OCI-LY7 (cell line): ENCODE results near the gene ZNF385D. TPM values are rescaled to one million over a fixed set of nuclear protein-coding genes. Genes with fewer than 3 reads are reported as not detected.

Experiments
- BruUV-seq: library from RNA; stranded (reverse); fragments of 400-500 nt; replicated peaks from 2 replicates; lab custom pipeline; 2021; lab: Mats Ljungman, UMichigan
- CTCF ChIA-PET: fragments of 300-600 bp; sonication (Branson Sonifier 250); formaldehyde crosslinking; loops from one replicate; lab custom pipeline; 2022; ENCODE audit warnings: antibody characterized with exemption; ENCODE audit not compliant: unreplicated experiment; lab: Charles Lee
- POLR2A ChIA-PET: fragments of 300-600 bp; sonication (Branson Sonifier 250); formaldehyde crosslinking; loops from one replicate; lab custom pipeline; 2022; ENCODE audit warnings: antibody characterized with exemption; lab: Charles Lee
- DNase-seq: peaks from one replicate; pipeline ENCODE4 v3.0.0-alpha.2; 2015; ENCODE audit warnings: low spot score
- H2AFZ ChIP-seq: fragments of 200-600 bp; sonication (generic), shearing (Covaris generic); 2 replicates; pipeline ENCODE4 v1.6.1; 2014; ENCODE audit warnings: mild to moderate bottlenecking, antibody characterized with exemption, low read length, moderate library complexity
- H3K27ac ChIP-seq: fragments of 200-600 bp; sonication (generic); 2 replicates; pipeline ENCODE4 v1.5.1; 2014; ENCODE audit warnings: mixed run types, low read depth, mild to moderate bottlenecking, moderate library complexity, low read length, inconsistent platforms; ENCODE audit not compliant: poor library complexity, severe bottlenecking
- H3K36me3 ChIP-seq: fragments of 200-600 bp; sonication (generic); 2 replicates; pipeline ENCODE4 v1.6.1; 2014; ENCODE audit warnings: mild to moderate bottlenecking, antibody characterized with exemption, low read length, moderate library complexity, mixed read lengths; ENCODE audit not compliant: insufficient read depth
- H3K4me1 ChIP-seq: fragments of 200-600 bp; sonication (generic); 2 replicates; pipeline ENCODE4 v1.5.1; 2014; ENCODE audit warnings: mild to moderate bottlenecking, low read length; ENCODE audit not compliant: insufficient read depth, poor library complexity, severe bottlenecking
- H3K4me2 ChIP-seq: fragments of 200-600 bp; sonication (generic); 2 replicates; pipeline ENCODE4 v1.6.1; 2014; ENCODE audit warnings: mild to moderate bottlenecking, low read length
- H3K4me3 ChIP-seq: fragments of 200-600 bp; sonication (generic); 2 replicates; pipeline ENCODE4 v1.5.1; 2014; ENCODE audit warnings: mild to moderate bottlenecking, low read depth, low read length; ENCODE audit not compliant: poor library complexity, severe bottlenecking
- H3K79me2 ChIP-seq: fragments of 200-600 bp; sonication (generic); 2 replicates; pipeline ENCODE4 v1.6.1; 2016; ENCODE audit warnings: low read depth, mild to moderate bottlenecking, low read length, moderate library complexity, mixed read lengths; ENCODE audit not compliant: insufficient read depth
- H3K9me2 ChIP-seq: fragments of 200-600 bp; sonication (generic); 2 replicates; pipeline ENCODE4 v1.6.1; 2016; ENCODE audit warnings: mild to moderate bottlenecking, low read length, mixed read lengths; ENCODE audit not compliant: insufficient read depth
- H3K9me3 ChIP-seq: fragments of 200-600 bp; sonication (generic); 2 replicates; pipeline ENCODE4 v1.6.1; 2014; ENCODE audit warnings: mild to moderate bottlenecking, mixed run types, low read length, mixed read lengths
- H4K20me1 ChIP-seq: fragments of 200-600 bp; sonication (generic); 2 replicates; pipeline ENCODE4 v1.6.1; 2014; ENCODE audit warnings: mild to moderate bottlenecking, antibody characterized with exemption, low read length, moderate library complexity, mixed read lengths; ENCODE audit not compliant: insufficient read depth
- EZH2phosphoT487 ChIP-seq: fragments of 200-600 bp; sonication (generic); IDR thresholded peaks from 2 replicates; pipeline ENCODE4 v1.6.1; 2018; ENCODE audit warnings: low read depth, borderline replicate concordance, mild to moderate bottlenecking, mixed run types, antibody characterized with exemption, low read length, moderate library complexity, mixed read lengths
- intact Hi-C: fragments of 100-400 bp; cut with micrococcal nuclease; formaldehyde crosslinking; loops from one replicate; pipeline ENCODE4 v1.10.0; 2022; ENCODE audit not compliant: unreplicated experiment
- total RNA-seq, 2 experiments: library from RNA; depleted of rRNA in 1 of 2; stranded (reverse); fragments of >200 nt in 1 of 2; shearing (Covaris generic) in 1 of 2; gene quantifications; 2 replicates each; pipeline ENCODE4 v1.2.3, GENCODE V29; 2014 to 2022
- TF ChIP-seq, protein P1 (sequence below): fragments of 200-600 bp; sonication (generic); conservative IDR thresholded peaks from 2 replicates; pipeline ENCODE4 v1.5.1; 2014; ENCODE audit warnings: mild to moderate bottlenecking, antibody characterized with exemption, low read length, moderate library complexity, mixed read lengths

ZNF385D gene
- total RNA-seq, 2 experiments from 2014 or later, result 0.13 TPM; not detected in 1

DNA sequence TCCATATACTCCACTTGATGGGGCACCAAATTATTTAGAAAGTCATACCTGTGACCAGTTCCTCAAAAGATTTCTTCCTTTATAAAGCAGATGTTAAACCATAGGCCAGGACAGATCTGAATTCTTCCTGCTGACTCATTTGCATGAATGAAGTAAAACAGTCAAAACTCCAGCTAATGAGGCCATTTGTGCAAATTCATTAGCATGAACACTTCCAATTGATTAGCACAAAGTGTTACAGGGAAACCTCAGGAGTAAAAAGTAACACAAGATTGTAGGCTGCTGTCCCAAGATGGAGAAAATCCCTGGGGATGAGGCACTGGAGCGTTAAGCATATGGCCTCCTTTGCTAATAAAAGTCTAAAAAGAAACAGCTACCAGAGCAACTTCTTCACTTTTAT, 149.8 kb downstream of the ZNF385D start:
- no TSS peak for BruUV-seq
- no peak overlapping the region for H2AFZ ChIP-seq

DNA sequence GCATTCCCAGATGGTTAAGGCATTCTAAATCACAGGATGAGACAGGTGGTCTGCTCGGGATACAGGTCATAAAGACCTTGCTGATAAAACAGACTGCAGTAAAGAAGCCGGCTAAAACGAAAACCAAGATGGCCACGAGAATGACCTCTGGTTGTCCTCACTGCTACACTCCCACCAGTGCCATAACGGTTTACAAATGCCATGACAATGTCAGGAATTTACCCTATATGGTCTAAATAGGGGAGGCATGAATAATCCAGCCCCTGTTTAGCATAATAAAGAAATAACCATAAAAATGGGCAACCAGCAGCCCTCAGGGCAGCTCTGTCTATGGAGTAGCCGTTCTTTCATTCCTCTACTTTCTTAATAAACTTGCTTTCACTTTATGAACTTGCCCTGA, 151.1 kb downstream of the ZNF385D start:
- no TSS peak for BruUV-seq
- intact Hi-C loops, result no loop called here
- Histone ChIP-seq H3K4me3 (no peak overlapping the region), H3K9me2 (no peaks in the 10 kb centered on the region), H3K9me3 (no peaks in the 10 kb centered on the region), H3K4me2 (no peak overlapping the region), H3K79me2 (no peaks in the 10 kb centered on the region), H3K27ac (no peak overlapping the region), H2AFZ (no peak overlapping the region), H3K36me3 (no peaks in the 10 kb centered on the region), H3K4me1 (no peaks in the 10 kb centered on the region), H4K20me1 (no peaks in the 10 kb centered on the region)
- ChIA-PET CTCF (no interaction called here), POLR2A (interaction anchor here (0.7 kb wide), 1 partner anchor 583 kb away, joined by 3 read pairs; no protein-coding TSS in a partner anchor)
- no peak for DNase-seq
- TF ChIP-seq, protein P1, sequence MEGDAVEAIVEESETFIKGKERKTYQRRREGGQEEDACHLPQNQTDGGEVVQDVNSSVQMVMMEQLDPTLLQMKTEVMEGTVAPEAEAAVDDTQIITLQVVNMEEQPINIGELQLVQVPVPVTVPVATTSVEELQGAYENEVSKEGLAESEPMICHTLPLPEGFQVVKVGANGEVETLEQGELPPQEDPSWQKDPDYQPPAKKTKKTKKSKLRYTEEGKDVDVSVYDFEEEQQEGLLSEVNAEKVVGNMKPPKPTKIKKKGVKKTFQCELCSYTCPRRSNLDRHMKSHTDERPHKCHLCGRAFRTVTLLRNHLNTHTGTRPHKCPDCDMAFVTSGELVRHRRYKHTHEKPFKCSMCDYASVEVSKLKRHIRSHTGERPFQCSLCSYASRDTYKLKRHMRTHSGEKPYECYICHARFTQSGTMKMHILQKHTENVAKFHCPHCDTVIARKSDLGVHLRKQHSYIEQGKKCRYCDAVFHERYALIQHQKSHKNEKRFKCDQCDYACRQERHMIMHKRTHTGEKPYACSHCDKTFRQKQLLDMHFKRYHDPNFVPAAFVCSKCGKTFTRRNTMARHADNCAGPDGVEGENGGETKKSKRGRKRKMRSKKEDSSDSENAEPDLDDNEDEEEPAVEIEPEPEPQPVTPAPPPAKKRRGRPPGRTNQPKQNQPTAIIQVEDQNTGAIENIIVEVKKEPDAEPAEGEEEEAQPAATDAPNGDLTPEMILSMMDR, result no peak
- TF ChIP-seq EZH2phosphoT487, result no peak

More for the DNA sequence above, 149.8 kb downstream of the ZNF385D start:
- no peaks in the 10 kb centered on the region for H3K9me3 ChIP-seq
- no peak overlapping the region for H3K4me2 ChIP-seq
- TF ChIP-seq, protein P1, result no peak
- no peak for TF ChIP-seq EZH2phosphoT487
- H3K36me3 ChIP-seq, result no peaks in the 10 kb centered on the region
- no peak overlapping the region for H3K27ac ChIP-seq
- ChIA-PET CTCF (no interaction called here), POLR2A (interaction anchor here (1.1 kb wide), 1 partner anchor 40 kb away, joined by 4 read pairs; no protein-coding TSS in a partner anchor)
- H3K4me3 ChIP-seq, result no peak overlapping the region
- H3K4me1 ChIP-seq, result no peaks in the 10 kb centered on the region
- H4K20me1 ChIP-seq, result no peaks in the 10 kb centered on the region
- H3K9me2 ChIP-seq, result no peaks in the 10 kb centered on the region
- intact Hi-C loops, result no loop called here
- no peak for DNase-seq
- no peaks in the 10 kb centered on the region for H3K79me2 ChIP-seq

DNA sequence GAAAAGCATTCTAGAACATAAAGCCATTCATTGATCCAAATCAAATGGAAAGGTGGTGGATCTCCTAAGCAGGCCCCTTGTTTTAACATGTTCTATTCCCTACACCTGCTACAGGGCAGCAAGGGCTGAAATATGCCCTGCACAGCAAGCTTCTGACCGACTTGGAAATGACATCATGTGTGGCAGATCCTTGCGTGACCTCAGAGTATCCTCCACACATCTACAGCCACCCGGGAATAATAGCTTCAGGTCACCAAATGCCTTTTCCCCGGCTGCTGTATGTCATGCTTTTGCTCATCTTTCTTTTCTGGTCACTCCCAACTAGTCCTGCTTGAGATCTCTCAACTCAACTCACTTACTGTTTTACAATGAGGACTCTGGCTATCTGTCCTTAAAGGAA, 158.2 kb downstream of the ZNF385D start:
- Histone ChIP-seq H3K4me3 (no peak overlapping the region), H3K36me3 (no peaks in the 10 kb centered on the region), H2AFZ (no peak overlapping the region), H3K9me2 (no peaks in the 10 kb centered on the region), H3K4me2 (no peak overlapping the region), H3K4me1 (no peaks in the 10 kb centered on the region), H3K9me3 (no peaks in the 10 kb centered on the region), H3K79me2 (no peaks in the 10 kb centered on the region), H4K20me1 (no peaks in the 10 kb centered on the region), H3K27ac (no peak overlapping the region)
- no peak for DNase-seq
- TF ChIP-seq, protein P1, result no peak
- no peak for TF ChIP-seq EZH2phosphoT487
- CTCF ChIA-PET, result no interaction called here
- intact Hi-C loops, result no loop called here
- BruUV-seq, result no TSS peak
- POLR2A ChIA-PET, result no interaction called here
